Epithelial cell of esophagus (primary cell): Measurements from ENCODE around the gene TSPAN10.

Experiments used
- DNase-seq: peaks from one replicate; pipeline ENCODE4 v3.0.0; 2010; ENCODE audit warnings: low read depth
- H3K4me3 ChIP-seq: 2 replicates; pipeline ENCODE4 v1.5.1; 2011; ENCODE audit warnings: mild to moderate bottlenecking, low read length, control low read depth
- CTCF ChIP-seq: IDR thresholded peaks from 2 replicates; pipeline ENCODE4 v1.5.1; 2011; ENCODE audit warnings: low read depth, mild to moderate bottlenecking, low read length, control low read depth, inconsistent platforms; ENCODE audit not compliant: insufficient read depth; ENCODE audit errors: missing control alignments

Gene TSPAN10

GRCh38 chr17:81601525-81602120, 35.4 kb upstream of the TSPAN10 start:
- H3K4me3 ChIP-seq, result no peak overlapping the region
- DNase-seq, result peak; percentile 75
- peak; percentile 84 for TF ChIP-seq CTCF

- no peak overlapping the region for H3K4me3 ChIP-seq
- no peak for TF ChIP-seq CTCF
- DNase-seq, result no peak
Measured at GRCh38 chr17:81603846-81604610, 33.0 kb upstream of the TSPAN10 start.

GRCh38 chr17:81607431-81607830, 29.6 kb upstream of the TSPAN10 start:
- no peak for TF ChIP-seq CTCF
- H3K4me3 ChIP-seq, result no peak overlapping the region
- no peak for DNase-seq

- DNase-seq, result no peak
- H3K4me3 ChIP-seq, result no peak overlapping the region
- TF ChIP-seq CTCF, result no peak
Measured at GRCh38 chr17:81608082-81608481, 28.9 kb upstream of the TSPAN10 start.

GRCh38 chr17:81608605-81609004, 28.4 kb upstream of the TSPAN10 start:
- no peak overlapping the region for H3K4me3 ChIP-seq
- no peak for TF ChIP-seq CTCF
- peak; percentile 9 for DNase-seq

- no peak overlapping the region for H3K4me3 ChIP-seq
- DNase-seq, result no peak
Measured at GRCh38 chr17:81609541-81610311, 27.3 kb upstream of the TSPAN10 start.

More at GRCh38 chr17:81609541-81610311, 27.3 kb upstream of the TSPAN10 start:
- no peak for TF ChIP-seq CTCF
